Panc1 (cell line): ENCODE data around the gene ANKRD55. TPM values are rescaled to one million over a fixed set of nuclear protein-coding genes. Genes with fewer than 3 reads are reported as not detected.

Experiments used
- ATAC-seq: fragments of 200-7000 bp; cut with Tn5 transposase; 2 replicates; pipeline ENCODE4 v1.9.1; 2020; ENCODE audit warnings: mild to moderate bottlenecking, moderate library complexity
- BruUV-seq: library from RNA; stranded (reverse); fragments of 400-500 nt; replicated peaks from 2 replicates; lab custom pipeline; 2021; lab: Mats Ljungman, UMichigan
- CTCF ChIA-PET: fragments of 300-600 bp; sonication (Branson Sonifier 250); formaldehyde crosslinking; loops from one replicate; lab custom pipeline; 2022; ENCODE audit warnings: antibody characterized with exemption; lab: Charles Lee
- POLR2A ChIA-PET: fragments of 300-600 bp; sonication (Branson Sonifier 250); formaldehyde crosslinking; loops from one replicate; lab custom pipeline; 2022; ENCODE audit warnings: antibody characterized with exemption; lab: Charles Lee
- DNase-seq: peaks from one replicate; pipeline ENCODE4 v3.0.0-alpha.2; 2010; ENCODE audit warnings: low read depth, low spot score
- H3K27ac ChIP-seq: 2 replicates; pipeline ENCODE4 v1.5.1; 2011; ENCODE audit warnings: mild to moderate bottlenecking, low read length, inconsistent platforms
- H3K27me3 ChIP-seq: fragments of 200-500 bp; sonication (Bioruptor generic); 2 replicates; pipeline ENCODE4 v1.6.0; 2014; ENCODE audit warnings: low read length, inconsistent platforms; ENCODE audit not compliant: control insufficient read depth, insufficient read depth
- H3K36me3 ChIP-seq: fragments of 200-500 bp; sonication (Bioruptor generic); 2 replicates; pipeline ENCODE4 v1.5.1; 2014; ENCODE audit warnings: inconsistent platforms, mild to moderate bottlenecking, low read length, moderate library complexity; ENCODE audit not compliant: control insufficient read depth, insufficient read depth
- H3K4me1 ChIP-seq: 2 replicates; pipeline ENCODE4 v1.5.1; 2011; ENCODE audit warnings: inconsistent platforms, mild to moderate bottlenecking, low read length, moderate library complexity; ENCODE audit not compliant: control insufficient read depth, insufficient read depth
- H3K4me3 ChIP-seq, 2 experiments: 2 replicates each; pipeline ENCODE4 v1.5.1; 2011 to 2012; ENCODE audit warnings: low read depth in 2 of 2, low read length in 2 of 2, mild to moderate bottlenecking in 2 of 2, inconsistent platforms in 1 of 2, moderate library complexity in 1 of 2
- H3K9me3 ChIP-seq: fragments of 200-500 bp; sonication (Bioruptor generic); 2 replicates; pipeline ENCODE4 v1.5.1; 2014; ENCODE audit warnings: low read depth, mild to moderate bottlenecking, inconsistent platforms, low read length, moderate library complexity; ENCODE audit not compliant: control insufficient read depth, insufficient read depth
- CTCF ChIP-seq: fragments of 450-650 bp; IDR thresholded peaks from 2 replicates; pipeline ENCODE4 v1.5.1; 2017; ENCODE audit warnings: mild to moderate bottlenecking
- POLR2AphosphoS5 ChIP-seq: IDR thresholded peaks from 2 replicates; pipeline ENCODE4 v1.6.1; 2012; ENCODE audit warnings: mild to moderate bottlenecking, low read depth, low read length, moderate library complexity
- REST ChIP-seq, 2 experiments: IDR thresholded peaks; 2 replicates each; pipeline ENCODE4 v1.6.1; 2011 to 2012; ENCODE audit warnings: low read depth in 2 of 2, control low read depth in 1 of 2, low read length in 1 of 2, mild to moderate bottlenecking in 1 of 2, moderate library complexity in 1 of 2; ENCODE audit not compliant: insufficient read depth in 1 of 2
- SIN3A ChIP-seq: IDR thresholded peaks from 2 replicates; pipeline ENCODE4 v1.6.1; 2012; ENCODE audit warnings: low read depth, mild to moderate bottlenecking, low read length, moderate library complexity, borderline replicate concordance; ENCODE audit not compliant: insufficient read depth
- TCF7L2 ChIP-seq: IDR thresholded peaks from 2 replicates; pipeline ENCODE4 v1.6.1; 2011; ENCODE audit warnings: mild to moderate bottlenecking, low read depth, low read length, inconsistent platforms
- in situ Hi-C: cut with HindIII; loops from 2 replicates; pipeline ENCODE4 v1.10.0; 2016; ENCODE audit warnings: low sequenced_read_pairs, low pct_unique_long_range_greater_than_20kb
- intact Hi-C: fragments of 100-400 bp; cut with micrococcal nuclease; formaldehyde crosslinking; loops from one replicate; pipeline ENCODE4 v1.10.0; 2022; ENCODE audit not compliant: unreplicated experiment
- total RNA-seq: library from RNA; stranded (reverse); gene quantifications from one replicate; pipeline ENCODE4 v1.2.1, GENCODE V29; 2021; ENCODE audit not compliant: unreplicated experiment

ANKRD55 gene
- total RNA-seq, 1 experiment from 2014 or later: not detected

- H3K9me3 ChIP-seq: no peaks in the 10 kb centered on the region
- H3K27me3 ChIP-seq: no peaks in the 10 kb centered on the region
- intact Hi-C loops (no loop called here), in situ Hi-C loops (no loop called here)
- H3K36me3 ChIP-seq: no peaks in the 10 kb centered on the region
- no TSS peak for BruUV-seq
- H3K27ac ChIP-seq: no peak overlapping the region
- ChIA-PET CTCF (no interaction called here), POLR2A (no interaction called here)
- H3K4me1 ChIP-seq: peaks cover 7% of the 10 kb centered on the region; the same call in 1 of the 2 replicates
- ATAC-seq (no peak), DNase-seq (no peak)
- TF ChIP-seq REST (IDR thresholded peaks at IDR 0.05; ENCODE audit: insufficient read depth in 1 of 2, low read depth in 2 of 2, low read length in 1 of 2) (no peak), TCF7L2 (no peak), SIN3A (no peak), POLR2AphosphoS5 (no peak), CTCF (no peak)
- no peak overlapping the region for H3K4me3 ChIP-seq
Observed at GRCh38 chr5:56060276-56061110, 172.6 kb downstream of the ANKRD55 start.

- DNase-seq: no peak
- BruUV-seq: no TSS peak
- Histone ChIP-seq H3K9me3 (no peaks in the 10 kb centered on the region), H3K4me1 (peaks cover 7% of the 10 kb centered on the region; the same call in 1 of the 2 replicates), H3K27me3 (no peaks in the 10 kb centered on the region), H3K4me3 (no peak overlapping the region), H3K27ac (no peak overlapping the region), H3K36me3 (no peaks in the 10 kb centered on the region)
- POLR2A ChIA-PET: no interaction called here
- no peak for ATAC-seq
- TF ChIP-seq POLR2AphosphoS5 (no peak), CTCF (no peak), REST (IDR thresholded peaks at IDR 0.05; ENCODE audit: insufficient read depth in 1 of 2, low read depth in 2 of 2, low read length in 1 of 2) (no peak), SIN3A (no peak), TCF7L2 (no peak)
- in situ Hi-C loops (no loop called here), intact Hi-C loops (no loop called here)
- CTCF ChIA-PET: interaction anchor here (0.6 kb wide), 1 partner anchor 77 kb away, joined by 6 read pairs; no protein-coding TSS in a partner anchor
Observed at GRCh38 chr5:56059854-56060253, 173.3 kb downstream of the ANKRD55 start.
